Medulla oblongata (tissue), 1 donor: ENCODE data around the gene TEX19.
"Not testable (repeated sequence)": the region's sequence is repeated elsewhere in the genome, so short reads cannot be mapped to it uniquely, and the experiment has no call there.

Experiments used
- DNase-seq: peaks from one replicate; pipeline ENCODE4 v3.0.0-alpha.2; 2015; ENCODE audit errors: extremely low spot score

Gene TEX19

DNA sequence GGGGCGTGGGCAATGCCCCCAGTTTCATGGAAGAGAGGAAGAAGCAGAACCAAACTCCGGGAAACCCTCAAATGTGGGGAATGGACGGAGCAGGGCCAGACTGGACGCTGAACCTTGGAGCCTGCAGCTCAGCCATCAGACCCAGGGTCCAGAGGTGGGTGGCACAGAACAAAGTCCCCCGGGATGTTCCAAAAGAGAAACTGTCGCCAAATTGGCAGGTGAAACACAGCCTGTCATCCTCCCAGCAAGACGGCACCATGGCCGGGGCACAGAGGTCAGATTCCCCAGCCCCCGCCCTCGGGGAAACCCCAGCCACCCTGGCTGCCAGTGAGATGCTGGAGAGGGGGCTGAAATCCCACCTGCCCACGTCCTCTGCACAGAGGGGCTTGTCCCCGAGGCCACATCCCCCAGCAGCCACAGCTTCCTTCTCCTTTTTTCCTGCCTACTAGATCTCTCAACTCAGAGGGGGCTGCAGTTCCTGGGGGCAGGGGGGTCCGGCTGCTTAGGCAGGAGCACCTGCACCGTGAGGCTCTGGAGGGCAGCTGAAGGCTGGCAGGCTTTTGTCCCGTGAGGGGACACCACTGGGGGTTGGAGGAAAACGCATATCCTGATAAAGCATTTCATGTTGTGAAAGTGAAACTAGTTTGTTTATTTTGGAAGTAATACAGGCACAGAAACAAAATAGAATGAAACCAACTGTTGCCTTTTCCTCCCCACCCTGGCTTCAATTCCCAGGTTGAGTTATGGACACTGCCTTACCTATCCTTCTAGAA is 24.2 kb upstream of the TEX19 start:
- DNase-seq, result peak; percentile 3

DNA sequence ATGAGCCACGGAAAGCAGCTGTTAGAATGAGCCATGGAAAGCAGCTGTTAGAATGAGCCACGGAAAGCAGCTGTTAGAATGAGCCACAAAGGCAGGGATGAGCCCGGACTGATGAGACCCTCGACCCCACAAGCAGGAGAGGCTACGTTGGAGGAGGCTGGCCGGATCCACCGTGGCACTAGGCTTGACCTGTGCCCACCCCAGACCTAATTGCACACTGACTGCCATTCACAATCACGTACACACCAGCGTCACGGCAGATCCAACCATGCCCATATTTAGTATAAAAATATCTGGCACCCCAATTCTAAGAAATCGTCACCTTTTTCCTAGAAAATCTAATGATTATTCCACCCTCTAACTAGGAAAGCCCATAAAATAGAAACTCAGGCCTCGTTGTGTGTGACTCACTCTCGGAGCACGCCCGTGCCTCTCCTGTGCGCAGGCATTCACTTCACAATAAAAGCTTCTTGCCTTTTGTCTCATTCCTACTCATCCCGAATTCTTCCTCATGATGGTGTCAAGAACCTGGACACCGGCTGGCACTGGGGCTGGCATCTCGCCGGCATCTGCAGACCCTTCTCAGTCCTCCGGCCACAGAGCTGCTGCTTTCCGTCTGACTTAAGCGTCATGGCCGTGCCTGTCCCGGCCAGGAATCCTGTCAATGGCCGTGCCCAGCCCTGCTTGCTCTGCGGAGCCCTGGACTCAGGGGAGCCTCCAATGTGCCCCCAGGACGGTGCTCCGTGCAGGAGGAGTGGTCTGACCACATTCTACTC is 20.0 kb upstream of the TEX19 start:
- DNase-seq, result no peak

DNA sequence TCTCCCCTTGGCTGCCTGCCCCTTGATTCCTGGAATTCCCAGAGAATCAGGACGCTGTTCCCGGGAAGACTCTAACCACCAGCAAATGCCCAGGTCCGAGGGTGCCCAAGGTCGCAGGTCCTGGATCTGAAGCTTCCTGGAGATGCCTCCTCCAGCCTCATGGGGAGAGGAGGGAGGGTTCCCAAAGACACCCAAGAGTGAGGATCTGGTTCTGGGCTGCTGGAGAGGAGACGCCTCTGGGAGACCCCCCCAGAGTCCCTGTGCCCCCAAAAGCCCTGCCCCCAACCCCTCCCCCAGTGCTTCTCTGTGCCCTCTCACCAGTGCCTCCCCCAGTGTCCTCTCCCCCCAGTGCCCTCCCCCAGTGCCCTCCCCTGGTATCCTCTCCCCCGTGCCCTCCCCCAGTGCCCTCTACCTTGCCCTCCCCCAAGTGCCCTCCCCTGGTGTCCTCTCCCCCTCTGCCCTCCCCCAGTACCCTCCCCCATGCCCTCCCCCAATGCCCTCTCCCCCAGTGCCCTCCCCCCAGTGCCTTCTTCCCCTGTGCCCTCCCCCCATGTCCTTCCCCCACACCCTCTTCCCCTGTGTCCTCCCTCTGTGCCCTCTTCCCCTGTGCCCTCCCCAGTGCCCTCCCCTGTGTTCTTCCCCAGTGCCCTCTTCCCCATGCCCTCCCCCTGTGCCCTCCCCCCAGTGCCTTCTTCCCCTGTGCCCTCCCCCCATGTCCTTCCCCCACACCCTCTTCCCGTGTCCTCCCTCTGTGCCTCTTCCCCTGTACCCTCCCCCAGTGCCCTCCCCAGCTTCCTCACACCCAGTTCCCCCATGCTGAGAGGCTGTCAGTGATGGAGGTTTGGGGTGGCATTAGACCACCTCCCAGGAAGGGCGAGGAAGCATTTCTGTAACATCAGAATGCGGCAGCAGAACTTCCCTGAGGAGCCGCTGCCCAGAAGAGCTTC is 19.1 kb upstream of the TEX19 start:
- DNase-seq, result no peak

DNA sequence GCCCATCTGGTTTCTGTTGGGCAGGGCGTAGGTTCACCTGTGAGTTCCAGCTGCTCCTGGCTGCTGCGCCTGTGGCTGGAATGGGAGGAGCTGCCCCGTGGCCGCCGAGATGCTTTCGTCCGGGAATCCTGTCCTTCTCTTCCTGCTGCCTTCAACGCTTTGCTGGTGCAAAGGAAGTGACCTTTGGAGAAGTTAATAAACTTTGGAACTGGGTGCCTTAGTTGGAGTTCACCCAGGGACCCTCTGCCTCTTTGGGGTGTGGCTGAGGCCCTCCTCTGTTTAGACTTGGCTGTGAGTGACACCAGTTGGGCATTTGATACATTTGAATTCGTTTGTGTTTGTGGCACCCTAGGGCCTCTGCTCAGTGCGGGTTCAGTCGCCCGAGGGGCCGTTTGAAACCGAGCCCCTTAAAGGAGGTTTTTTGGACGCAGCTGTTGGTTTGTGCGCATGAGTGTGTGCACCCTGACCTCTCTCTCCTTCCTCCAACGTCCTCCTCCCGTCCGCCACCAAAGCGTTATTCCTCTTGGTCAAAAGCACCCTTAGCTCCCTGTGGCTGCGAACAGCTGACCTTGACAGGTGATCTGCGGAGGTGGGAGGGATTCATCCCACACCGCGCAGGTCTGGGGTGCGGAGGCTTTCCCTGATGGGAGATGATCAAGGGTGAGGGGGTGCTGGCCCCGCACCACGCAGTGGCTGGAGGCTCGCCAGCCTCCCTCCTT is 16.5 kb upstream of the TEX19 start:
- DNase-seq, result no peak

DNA sequence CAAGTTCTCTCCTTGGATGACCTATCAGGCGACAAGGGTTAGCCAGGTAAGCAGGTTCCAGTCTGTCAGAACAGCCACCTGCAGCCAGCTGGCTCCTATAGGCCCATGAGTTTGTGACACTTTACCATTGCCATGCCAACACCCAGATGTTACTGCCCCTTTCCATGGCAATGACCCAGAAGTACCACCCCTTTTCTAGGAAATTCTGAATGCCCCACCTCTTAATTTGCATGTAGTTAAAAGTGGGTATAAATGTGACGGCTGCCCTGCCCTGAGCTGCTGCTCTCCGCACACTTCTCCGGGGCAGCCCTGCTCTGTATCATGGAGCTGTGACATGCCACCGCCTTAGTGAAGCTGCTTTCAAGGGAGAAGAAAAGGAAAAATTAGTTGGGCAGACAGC is 15.5 kb upstream of the TEX19 start:
- DNase-seq, result no peak

DNA sequence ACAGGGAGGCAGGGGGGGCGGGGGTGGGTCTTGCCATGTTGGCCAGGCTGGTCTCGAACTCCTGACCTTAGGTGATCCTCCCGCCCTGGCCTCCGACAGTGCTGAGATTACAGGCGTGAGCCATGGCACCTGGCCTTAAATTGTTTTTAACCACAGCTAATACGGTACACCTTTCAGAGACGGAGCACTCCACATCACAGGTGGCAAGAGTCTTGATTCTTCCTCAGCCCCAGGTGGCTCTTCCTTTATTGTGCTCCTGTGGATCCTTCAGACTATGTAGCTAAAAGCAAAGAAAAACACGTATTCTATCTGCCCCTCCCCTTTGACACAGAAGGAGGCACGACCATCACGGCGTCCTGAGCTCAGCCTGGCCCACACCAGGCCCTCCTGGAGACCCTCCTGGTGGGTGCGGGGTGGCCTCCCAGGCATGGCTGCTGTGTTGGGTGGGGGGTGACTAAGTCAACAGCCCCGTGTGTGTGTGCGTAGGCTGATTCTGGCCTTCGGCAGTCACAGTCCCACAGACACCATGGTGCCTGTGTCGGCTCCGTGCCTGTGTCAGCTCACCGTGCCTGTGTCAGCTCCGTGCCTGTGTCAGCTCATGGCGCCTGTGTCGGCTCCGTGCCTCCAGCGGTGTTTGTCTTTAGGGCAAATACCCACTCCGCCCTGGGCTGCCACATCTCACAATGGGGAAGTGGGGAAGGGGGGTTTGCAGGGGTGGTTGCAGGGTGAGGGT is 14.7 kb upstream of the TEX19 start:
- DNase-seq, result no peak

DNA sequence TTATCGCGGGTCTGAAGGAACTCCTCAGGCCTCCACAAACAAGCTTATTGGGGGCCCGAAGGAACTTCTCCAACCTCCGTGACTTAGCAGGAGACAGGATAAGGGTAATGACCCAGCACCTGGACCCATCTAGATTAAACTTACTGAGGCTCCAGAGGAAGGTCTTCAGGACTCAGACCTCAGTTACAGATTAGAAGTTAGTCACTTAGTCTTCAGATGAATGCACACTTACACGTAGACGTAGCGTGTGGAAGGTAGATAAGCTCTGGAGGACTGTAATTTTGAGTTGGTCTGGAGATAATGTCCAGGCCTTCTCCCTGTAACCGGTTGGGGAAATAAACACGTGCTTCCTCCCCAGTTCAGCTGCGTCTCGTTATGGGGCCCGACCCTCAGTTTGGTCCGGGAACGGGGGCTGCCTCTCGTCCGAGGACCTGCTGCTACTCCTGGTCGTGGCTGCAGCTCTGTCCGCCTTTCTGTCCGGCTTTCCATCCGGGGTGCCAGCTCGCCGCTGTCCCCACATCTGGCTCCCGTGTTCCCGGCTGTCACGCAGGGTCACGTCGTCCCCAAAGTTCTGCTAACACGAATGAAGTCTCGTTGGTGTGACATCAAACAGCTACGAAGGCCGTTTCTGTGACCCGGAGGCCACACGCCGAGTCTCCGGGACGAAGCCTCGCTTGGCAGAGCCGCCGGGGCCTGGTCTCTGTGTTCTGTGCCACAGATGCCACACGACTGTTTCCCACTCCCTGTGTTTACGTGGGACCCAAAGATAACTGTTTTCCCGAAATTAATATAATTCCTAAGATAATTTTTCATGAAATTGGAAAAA is 13.7 kb upstream of the TEX19 start:
- no peak for DNase-seq

DNA sequence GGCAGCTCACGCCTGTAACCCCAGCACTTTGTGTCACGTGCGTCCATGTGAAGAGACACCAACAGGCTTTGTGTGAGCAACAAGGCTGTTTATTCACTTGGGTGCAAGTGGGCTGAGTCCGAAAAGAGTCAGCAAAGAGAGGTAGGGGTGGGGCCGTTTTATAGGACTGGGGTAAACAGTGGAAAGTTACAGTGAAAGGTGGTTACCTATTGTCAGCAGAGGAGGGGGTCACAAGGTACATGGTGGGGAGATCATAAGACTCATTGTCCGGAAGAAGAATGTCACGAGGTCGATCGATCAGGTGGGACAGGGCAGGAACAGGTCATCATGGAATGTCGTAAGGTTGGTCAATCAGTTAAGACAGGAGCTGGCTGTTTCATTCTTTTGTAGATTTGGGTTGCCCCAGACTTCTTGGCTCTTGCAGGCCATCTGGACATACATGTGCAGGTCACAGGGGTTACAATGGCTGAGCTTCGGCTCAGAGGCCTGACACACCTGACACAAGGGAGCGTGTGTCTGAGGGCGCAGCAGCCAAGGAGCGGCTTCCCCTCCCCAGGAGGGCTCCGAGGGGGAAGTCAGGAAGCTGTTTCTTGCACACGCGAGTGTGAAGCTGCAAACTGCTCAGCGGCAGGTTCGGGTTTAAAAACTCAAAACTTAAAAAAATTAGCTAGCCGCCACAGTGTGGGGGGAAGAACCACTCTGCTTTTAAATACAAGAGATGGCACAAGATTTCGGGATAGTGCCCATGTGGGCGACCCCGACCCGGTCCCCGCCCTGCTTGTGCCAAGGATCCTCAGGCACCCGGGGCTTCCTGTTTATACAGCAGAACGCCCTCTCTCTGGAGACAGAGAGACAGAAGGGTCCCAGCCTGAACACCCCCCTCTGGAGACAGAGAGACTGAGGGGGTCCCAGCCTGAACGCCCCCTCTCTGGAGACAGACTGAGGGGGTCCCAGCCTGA is 12.4 kb upstream of the TEX19 start:
- no peak for DNase-seq

DNA sequence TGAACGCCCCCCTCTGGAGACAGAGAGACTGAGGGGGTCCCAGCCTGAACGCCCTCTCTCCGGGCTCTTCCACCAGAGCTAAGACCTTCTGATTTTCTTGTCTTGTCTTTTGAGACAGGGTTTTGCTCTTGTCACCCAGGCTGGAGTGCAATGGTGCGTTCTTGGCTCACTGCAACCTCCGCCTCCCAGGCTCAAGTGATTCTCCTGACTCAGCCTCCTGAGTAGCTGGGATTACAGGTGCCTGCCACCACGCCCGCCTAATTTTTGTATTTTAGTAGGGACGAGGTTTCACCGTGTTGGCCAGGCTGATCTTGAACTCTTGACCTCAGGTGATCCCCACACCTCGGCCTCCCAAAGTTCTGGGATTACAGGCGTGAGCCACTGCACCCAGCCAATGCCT is 11.1 kb upstream of the TEX19 start:
- not testable (repeated sequence) for DNase-seq

DNA sequence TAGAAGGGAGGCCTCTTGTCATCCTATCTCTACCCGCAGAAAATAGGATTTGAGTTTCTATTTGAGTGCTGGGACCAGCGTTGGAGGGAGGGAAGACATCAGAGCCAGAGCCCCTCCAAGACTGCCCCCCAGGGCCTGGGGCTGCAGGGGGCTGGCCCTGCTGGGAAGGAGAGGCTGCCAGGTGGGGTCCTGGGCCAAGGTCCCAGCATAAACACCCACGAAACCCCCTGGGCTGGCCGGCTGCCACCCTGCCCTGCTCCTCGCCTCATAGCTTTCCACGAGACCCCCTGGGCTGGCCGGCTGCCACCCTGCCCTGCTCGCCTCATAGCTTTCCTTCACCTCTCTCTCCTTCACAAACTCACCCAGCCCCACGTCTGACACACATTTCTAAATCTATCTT is 10.6 kb upstream of the TEX19 start:
- no peak for DNase-seq

DNA sequence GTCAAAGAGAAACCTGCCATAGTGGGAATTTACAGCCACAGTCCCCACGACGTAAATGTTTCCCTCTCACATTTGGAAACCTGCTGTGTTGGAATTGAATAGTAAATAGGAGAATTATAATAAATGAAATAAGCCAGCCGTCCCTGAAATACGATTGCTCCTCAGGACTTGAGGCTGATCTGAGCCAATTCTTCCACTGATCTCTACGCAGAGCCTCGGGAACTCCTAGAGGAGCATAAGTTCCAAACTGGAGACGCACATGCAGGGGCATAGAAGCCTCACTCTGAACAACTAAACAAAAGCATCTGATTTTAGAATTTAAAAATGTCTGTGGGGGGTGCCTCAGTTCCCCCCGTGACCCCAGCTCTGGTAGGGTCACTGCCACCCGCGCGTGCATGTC is 10.2 kb upstream of the TEX19 start:
- DNase-seq, result no peak

DNA sequence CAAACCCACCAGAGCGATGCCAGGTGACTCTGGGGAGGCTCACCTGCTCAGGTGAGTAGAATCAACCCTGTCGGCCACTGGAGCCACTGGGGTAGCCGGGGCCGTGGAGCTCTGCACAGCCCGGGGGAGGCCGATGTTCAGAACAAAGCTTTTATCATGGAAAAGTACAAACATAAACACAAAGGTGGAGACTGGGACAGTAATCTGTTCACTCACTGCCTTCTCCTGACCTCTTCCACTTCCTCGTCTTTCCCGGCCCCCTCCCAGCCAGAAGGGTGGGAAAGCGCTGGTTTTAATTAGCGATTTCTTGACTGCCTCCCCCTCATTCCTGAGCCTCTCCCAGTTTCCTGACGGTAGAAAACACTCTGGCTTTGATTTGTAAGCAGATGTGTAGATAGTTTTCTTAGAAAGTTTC is 9.8 kb upstream of the TEX19 start:
- no peak for DNase-seq

DNA sequence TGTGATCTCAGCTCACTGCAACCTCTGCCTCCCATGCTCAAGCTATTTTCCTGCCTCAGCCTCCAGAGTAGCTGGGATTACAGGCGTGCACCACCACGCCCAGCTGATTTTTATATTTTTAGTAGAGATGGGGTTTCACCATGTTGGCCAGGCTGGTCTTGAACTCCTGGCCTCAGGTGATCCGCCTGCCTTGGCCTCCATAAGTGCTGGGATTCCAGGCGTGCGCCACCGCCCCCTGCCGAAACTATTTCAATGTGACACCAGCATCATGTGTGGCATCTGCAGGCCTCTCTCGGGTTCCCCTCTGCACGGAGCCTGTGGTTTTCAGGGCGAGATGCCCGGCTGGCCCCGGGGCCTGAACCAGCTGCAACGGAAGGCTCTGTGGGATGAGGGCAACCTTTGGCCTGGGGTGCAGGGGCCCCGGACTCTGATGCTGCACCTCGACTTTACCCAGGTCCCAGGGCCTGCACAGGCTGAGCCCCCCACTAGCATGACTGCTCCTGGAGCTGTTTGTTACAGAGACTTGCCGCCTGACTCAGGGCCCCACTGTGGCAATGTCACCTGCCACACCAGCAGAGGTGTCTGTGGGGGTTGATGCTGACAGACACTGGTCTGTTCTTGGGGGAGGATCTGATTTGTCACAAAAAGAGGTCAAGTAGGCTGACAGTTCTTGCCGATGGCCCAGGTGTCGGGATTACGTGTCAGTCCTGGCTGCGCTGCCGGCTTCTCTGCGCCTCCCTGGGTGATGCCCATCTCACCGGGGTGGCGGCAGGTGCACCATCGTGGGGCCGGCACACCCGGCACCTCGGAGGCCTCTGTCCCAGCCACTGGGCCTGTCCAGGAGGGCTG is 8.6 kb upstream of the TEX19 start:
- no peak for DNase-seq

DNA sequence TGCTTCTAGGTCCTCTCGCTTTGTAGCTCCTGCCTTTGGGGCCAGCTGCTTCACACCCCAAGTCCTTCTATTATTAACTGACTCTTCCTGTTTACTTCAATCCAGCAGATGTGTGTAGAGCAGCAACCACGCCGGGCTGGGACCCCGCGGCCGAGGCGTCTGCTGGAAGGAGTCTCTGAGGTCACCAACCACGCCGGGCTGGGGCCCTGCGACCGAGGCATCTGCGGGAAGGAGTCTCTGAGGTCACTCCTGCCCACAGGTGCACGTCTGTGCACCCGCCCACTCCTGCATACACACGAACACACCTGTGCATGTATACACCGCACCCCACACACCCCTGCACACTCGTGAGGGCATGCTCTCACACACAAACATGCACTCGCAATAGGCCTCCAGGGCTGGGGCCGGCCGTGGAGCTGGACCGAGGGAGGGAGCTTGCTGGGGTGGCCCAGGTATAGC is 7.8 kb upstream of the TEX19 start:
- DNase-seq, result no peak

DNA sequence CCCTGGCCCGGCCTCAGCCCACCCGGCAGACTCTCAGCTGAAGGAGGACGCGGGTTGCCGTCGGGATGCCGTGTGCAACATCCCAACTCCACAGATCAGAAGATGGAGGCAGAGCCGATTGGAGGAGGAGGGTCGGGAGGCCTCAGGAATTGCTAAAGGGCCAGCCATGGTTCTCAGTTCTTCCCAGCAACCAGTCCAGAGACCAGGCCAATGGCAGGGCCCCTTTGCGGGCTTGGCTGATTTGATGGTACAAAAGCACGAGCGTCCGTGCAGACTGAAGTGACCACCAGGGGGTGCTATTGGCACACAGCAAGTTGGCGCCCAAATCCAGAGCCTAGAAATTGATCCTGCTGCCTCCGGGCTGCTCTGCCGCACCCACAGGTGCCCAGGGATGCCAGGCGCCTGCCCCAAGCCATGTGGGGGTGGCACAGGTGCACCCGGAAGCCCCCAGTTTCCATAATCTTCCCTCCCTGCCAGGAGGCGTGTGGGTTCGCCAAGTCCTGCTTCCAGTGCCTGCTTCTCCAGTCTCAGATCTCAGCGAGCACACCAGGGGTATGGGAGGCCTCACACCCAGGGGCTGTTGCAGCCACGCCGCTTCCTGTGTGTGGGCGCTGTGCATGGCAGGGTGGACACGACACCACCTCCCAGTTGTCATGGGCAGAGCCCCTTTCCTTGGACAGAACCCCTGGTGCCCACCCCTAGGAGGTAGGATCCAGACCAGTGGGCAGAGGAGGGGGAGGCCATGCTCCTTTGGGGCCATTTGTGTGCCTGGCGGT is 7.1 kb upstream of the TEX19 start:
- DNase-seq, result peak; percentile 90

DNA sequence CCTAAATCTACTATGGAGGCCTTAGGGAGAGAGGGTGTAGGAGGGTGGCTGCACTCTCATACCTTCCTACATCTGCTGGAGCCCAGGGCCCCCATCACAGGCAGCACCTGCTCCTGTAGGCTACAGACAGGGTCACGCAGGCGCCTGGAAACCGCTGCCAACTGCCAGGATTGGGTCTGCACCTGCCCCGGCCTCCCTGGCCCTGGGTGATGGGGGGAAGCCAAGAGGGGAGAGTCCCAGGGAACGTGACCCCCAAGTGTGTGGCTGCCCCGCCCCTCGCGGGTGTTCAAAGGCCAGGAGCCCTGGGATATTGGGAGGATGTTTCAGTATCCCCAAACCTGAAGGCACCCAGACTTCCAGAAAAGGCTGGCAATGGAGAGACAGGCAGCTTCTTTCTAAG is 5.6 kb upstream of the TEX19 start:
- DNase-seq, result no peak

DNA sequence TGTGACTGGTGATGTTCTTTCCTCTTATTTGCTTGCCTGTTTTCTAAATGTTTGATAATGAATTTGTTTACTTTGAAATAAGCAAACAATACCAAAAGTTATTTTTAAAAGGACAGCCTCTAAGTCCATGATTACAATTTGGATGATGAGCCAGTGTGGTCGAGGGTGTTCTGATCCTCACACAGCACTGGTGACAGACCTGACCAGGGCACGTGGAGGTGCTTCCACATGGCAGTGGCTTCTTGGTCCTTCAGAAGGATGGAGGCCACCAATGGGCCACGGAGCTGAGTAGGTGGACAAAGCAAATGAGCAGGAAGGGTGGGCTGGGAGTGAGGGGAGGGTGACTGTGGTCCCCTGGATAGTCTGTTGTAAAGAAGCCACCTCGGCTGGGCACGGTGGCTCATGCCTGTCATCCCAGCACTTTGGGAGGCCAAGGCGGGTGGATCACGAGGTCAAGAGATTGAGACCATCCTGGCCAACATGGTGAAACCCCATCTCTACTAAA is 4.2 kb upstream of the TEX19 start:
- no peak for DNase-seq
